ENCODE measurements around the gene UGT1A1. TPM values are rescaled to one million over a fixed set of nuclear protein-coding genes. Genes with fewer than 3 reads are reported as not detected.

UGT1A1 gene
- total and polyA plus RNA-seq, 2 of the 13 experiments (the other 11 are each of a cell fraction or from before 2014, with no cell fraction given): 0.69 to 0.75 TPM

DNA sequence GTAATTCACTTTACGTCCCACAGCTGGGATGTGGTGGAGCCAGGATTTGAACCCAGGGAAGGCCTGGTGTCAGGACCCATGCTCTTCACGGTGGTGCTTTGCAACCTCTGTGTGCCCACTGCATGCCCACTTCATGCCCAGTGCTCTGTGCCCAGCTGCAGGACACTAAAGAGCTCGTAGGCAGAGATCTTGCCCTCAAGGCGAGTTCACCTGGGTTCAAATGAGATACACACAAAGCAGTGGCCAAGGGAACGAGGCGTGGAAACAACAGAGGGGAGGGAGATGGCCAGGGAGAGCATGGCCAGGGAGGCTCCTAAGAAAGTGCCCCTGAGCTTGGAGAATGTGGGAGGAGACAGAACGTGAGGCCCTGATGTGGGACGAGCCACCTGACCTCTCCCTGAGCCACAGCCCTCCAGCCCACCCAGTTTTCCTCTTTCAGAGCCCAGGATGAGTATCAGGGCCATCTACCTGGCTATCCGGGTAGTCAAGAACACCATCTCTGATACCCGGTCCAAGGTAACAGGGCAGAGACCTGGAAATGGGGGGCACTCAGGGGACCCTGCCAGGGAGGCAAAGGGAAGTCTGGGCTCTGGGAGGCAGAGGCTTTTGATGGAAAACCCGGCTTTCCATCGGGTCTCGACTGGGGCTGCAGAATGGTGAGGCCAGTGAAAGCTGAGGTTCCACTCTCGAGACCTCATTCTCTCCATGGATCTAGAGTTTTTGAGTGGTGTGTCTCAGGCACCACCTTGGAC lies 38.4 kb downstream of the UGT1A1 start:
- H3K4me1 ChIP-seq (ENCODE audit: insufficient read depth, low read length): peaks cover 10% of the 10 kb centered on the region; the same call in 1 of the 2 replicates
- no peaks in the 10 kb centered on the region for H4K20me1 ChIP-seq (ENCODE audit: insufficient read depth, low read length)
- H2AFZ ChIP-seq (ENCODE audit: low read length): no peak overlapping the region
- intact Hi-C loops (cut with micrococcal nuclease; ENCODE audit: unreplicated experiment): no loop called here
- WGBS (ENCODE audit: low lambda C conversion rate): 26% methylated on average over 14 of the region's 14 CpGs
- CTCF ChIA-PET (ENCODE audit: low intra/inter-chr PET ratio, low total read pairs): no interaction called here
- no peaks in the 10 kb centered on the region for H3K79me2 ChIP-seq (ENCODE audit: insufficient read depth, low read length)
- no peak for TF ChIP-seq ZNF207 (IDR thresholded peaks at IDR 0.05; ENCODE audit: borderline replicate concordance)
- no peak for TF ChIP-seq HOXA3 (CRISPR knock-in tag; IDR thresholded peaks at IDR 0.05)
- TF ChIP-seq, protein P1, sequence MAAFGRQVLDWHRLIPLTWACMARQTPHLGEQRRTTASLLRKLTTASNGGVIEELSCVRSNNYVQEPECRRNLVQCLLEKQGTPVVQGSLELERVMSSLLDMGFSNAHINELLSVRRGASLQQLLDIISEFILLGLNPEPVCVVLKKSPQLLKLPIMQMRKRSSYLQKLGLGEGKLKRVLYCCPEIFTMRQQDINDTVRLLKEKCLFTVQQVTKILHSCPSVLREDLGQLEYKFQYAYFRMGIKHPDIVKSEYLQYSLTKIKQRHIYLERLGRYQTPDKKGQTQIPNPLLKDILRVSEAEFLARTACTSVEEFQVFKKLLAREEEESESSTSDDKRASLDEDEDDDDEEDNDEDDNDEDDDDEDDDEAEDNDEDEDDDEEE (CRISPR knock-in tag; IDR thresholded peaks at IDR 0.05): no peak
- no peak for TF ChIP-seq CENPX (CRISPR knock-in tag; IDR thresholded peaks at IDR 0.05)
- TF ChIP-seq, protein P2, sequence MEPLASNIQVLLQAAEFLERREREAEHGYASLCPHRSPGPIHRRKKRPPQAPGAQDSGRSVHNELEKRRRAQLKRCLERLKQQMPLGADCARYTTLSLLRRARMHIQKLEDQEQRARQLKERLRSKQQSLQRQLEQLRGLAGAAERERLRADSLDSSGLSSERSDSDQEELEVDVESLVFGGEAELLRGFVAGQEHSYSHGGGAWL (CRISPR knock-in tag; IDR thresholded peaks at IDR 0.05): no peak
- no peak for TF ChIP-seq PCBP2 (optimal IDR thresholded peaks at IDR 0.05; ENCODE audit: low read depth, low read length, poor library complexity, severe bottlenecking)
- TF ChIP-seq, protein P3, sequence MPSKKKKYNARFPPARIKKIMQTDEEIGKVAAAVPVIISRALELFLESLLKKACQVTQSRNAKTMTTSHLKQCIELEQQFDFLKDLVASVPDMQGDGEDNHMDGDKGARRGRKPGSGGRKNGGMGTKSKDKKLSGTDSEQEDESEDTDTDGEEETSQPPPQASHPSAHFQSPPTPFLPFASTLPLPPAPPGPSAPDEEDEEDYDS (CRISPR knock-in tag; IDR thresholded peaks at IDR 0.05): no peak
- no peak for TF ChIP-seq ZIK1 (CRISPR knock-in tag; IDR thresholded peaks at IDR 0.05; ENCODE audit: borderline replicate concordance, low read depth)
- TF ChIP-seq ZNF547 (CRISPR knock-in tag; IDR thresholded peaks at IDR 0.05): no peak
- no peak for TF ChIP-seq ZNF709 (CRISPR knock-in tag; IDR thresholded peaks at IDR 0.05)
- no peak for TF ChIP-seq GFI1 (CRISPR knock-in tag; IDR thresholded peaks at IDR 0.05; ENCODE audit: borderline replicate concordance)
- TF ChIP-seq AGO1 (IDR thresholded peaks at IDR 0.05; ENCODE audit: low read depth, low read length, poor library complexity, severe bottlenecking): no peak
- no peak for TF ChIP-seq ZNF335 (CRISPR knock-in tag; IDR thresholded peaks at IDR 0.05)
- TF ChIP-seq KDM5A (IDR thresholded peaks at IDR 0.05; ENCODE audit: borderline replicate concordance, low read length): no peak
- no peak for TF ChIP-seq ZNF460 (CRISPR knock-in tag; IDR thresholded peaks at IDR 0.05; ENCODE audit: borderline replicate concordance)
- TF ChIP-seq, protein P4, sequence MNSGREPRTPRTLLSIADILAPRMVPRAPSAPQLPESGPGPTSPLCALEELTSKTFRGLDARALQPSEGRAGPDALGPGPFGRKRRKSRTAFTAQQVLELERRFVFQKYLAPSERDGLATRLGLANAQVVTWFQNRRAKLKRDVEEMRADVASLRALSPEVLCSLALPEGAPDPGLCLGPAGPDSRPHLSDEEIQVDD (CRISPR knock-in tag; IDR thresholded peaks at IDR 0.05; ENCODE audit: borderline replicate concordance): no peak
- TF ChIP-seq KMT2B (CRISPR knock-in tag; IDR thresholded peaks at IDR 0.05): no peak
- no peak for TF ChIP-seq NBN (conservative IDR thresholded peaks at IDR 0.05)
- TF ChIP-seq, protein P5, sequence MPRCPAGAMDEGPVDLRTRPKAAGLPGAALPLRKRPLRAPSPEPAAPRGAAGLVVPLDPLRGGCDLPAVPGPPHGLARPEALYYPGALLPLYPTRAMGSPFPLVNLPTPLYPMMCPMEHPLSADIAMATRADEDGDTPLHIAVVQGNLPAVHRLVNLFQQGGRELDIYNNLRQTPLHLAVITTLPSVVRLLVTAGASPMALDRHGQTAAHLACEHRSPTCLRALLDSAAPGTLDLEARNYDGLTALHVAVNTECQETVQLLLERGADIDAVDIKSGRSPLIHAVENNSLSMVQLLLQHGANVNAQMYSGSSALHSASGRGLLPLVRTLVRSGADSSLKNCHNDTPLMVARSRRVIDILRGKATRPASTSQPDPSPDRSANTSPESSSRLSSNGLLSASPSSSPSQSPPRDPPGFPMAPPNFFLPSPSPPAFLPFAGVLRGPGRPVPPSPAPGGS (CRISPR knock-in tag; IDR thresholded peaks at IDR 0.05): no peak
- no peak for TF ChIP-seq HNRNPK (IDR thresholded peaks at IDR 0.05; ENCODE audit: low read depth, low read length, poor library complexity, severe bottlenecking)
- FAIRE-seq (no peak), ATAC-seq (no peak), DNase-seq (ENCODE audit: low spot score) (no peak)
- no TSS peak for BruUV-seq (replicated peaks)
- no peak overlapping the region for H3K4me2 ChIP-seq (ENCODE audit: low read depth, low read length)
- POLR2A ChIA-PET: no interaction called here
- H3K27ac ChIP-seq (ENCODE audit: extremely low read length, insufficient read depth, low read length): no peak overlapping the region
- in situ Hi-C loops (cut with HindIII; ENCODE audit: extremely low pct_ligation_motif_present, low pct_unique_long_range_greater_than_20kb): no loop called here
- no peaks in the 10 kb centered on the region for H3K36me3 ChIP-seq (replicated peaks in 1 of 2; ENCODE audit: control insufficient read depth in 1 of 2, insufficient read depth in 2 of 2, low read length in 2 of 2)
- no peak overlapping the region for H3K4me3 ChIP-seq (replicated peaks in 1 of 3; ENCODE audit: insufficient read depth in 1 of 3, low read depth in 2 of 3, low read length in 3 of 3)
- H3K9me3 ChIP-seq (ENCODE audit: low read length): no peaks in the 10 kb centered on the region
- H3K9ac ChIP-seq (ENCODE audit: insufficient read depth, low read depth, low read length): no peak overlapping the region
- peaks cover 3 to 54% of the 10 kb centered on the region in 2 experiments; a peak in 3 of 5 replicates for H3K27me3 ChIP-seq (ENCODE audit: control insufficient read depth in 1 of 2, insufficient read depth in 2 of 2, low read length in 2 of 2)
